ENCODE measurements around the gene ELOVL6.
A peak's percentile ranks its signal among the peaks of the same experiment; 100 is the strongest.

ELOVL6 gene

DNA sequence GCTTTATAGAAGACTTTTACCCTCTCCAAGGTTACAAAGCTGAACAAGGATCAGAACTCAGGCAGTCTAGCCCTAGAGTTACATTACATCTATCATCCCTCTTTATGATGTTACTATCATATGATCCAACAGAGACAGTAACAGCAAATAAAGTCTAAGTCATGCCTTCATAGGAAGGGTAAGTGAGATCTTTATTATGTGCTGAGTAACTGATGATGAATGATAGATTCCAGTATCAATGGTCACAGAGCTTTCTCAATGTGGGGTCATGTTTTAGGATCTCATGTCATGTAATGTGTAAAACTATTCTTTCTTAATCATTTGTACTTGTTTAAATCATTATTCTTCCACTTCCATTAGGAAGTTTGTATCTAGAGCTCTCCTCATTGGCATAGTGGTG is 22.8 kb downstream of the ELOVL6 start:
- no peak for DNase-seq (ENCODE audit: low read depth, low spot score)
- no peak overlapping the region for H3K4me3 ChIP-seq (ENCODE audit: low read depth, low read length)
- TF ChIP-seq, protein P1, sequence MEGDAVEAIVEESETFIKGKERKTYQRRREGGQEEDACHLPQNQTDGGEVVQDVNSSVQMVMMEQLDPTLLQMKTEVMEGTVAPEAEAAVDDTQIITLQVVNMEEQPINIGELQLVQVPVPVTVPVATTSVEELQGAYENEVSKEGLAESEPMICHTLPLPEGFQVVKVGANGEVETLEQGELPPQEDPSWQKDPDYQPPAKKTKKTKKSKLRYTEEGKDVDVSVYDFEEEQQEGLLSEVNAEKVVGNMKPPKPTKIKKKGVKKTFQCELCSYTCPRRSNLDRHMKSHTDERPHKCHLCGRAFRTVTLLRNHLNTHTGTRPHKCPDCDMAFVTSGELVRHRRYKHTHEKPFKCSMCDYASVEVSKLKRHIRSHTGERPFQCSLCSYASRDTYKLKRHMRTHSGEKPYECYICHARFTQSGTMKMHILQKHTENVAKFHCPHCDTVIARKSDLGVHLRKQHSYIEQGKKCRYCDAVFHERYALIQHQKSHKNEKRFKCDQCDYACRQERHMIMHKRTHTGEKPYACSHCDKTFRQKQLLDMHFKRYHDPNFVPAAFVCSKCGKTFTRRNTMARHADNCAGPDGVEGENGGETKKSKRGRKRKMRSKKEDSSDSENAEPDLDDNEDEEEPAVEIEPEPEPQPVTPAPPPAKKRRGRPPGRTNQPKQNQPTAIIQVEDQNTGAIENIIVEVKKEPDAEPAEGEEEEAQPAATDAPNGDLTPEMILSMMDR (IDR thresholded peaks at IDR 0.05; ENCODE audit: low read depth, low read length), result no peak
- in situ Hi-C loops (cut with HindIII; ENCODE audit: low sequenced_read_pairs), result no loop called here

DNA sequence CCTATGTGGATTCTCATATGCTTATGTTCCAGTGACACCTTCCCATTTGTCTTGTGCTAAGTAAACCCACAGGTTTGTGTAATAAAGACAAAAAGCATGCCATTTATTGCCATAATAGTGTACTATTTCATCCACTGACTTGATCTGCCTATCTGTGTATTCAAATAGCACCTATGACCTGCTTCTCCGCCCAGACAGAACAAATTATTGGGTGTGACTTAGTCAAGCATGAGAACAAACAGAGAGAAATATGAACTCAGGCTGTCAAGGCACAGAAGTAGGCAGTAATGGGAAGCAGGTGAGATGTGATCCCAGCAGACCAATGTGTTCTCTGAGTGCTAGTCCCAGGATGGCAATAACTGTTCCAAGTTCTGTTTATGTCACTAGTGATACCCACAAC is 25.4 kb downstream of the ELOVL6 start:
- no peak for DNase-seq (ENCODE audit: low read depth, low spot score)
- in situ Hi-C loops (cut with HindIII; ENCODE audit: low sequenced_read_pairs), result no loop called here
- TF ChIP-seq, protein P1 (IDR thresholded peaks at IDR 0.05; ENCODE audit: low read depth, low read length), result no peak
- H3K4me3 ChIP-seq (ENCODE audit: low read depth, low read length), result no peak overlapping the region

DNA sequence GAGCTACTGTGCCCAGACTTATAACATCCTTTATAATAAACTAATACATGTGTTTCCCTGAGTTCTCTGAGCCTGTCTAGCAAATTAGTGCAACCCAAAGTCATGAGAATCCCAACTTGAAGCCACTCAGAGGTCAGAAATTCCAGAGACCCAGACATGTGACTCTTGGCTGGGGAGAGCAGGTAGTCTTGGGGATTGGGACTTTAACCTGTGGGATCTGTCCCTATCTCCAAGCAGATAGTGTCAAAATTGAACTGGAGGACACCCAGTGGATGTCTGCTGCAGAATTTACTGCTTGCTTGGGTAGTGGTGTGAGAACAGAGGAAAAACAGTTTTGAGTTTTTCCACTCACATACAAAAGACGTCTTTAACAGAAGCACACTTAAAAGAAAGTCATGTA is 26.4 kb downstream of the ELOVL6 start:
- in situ Hi-C loops (cut with HindIII; ENCODE audit: low sequenced_read_pairs), result no loop called here
- H3K4me3 ChIP-seq (ENCODE audit: low read depth, low read length), result no peak overlapping the region
- DNase-seq (ENCODE audit: low read depth, low spot score), result no peak
- TF ChIP-seq, protein P1 (IDR thresholded peaks at IDR 0.05; ENCODE audit: low read depth, low read length), result no peak

GRCh38 chr4:110170861-110171260 is 27.6 kb downstream of the ELOVL6 start:
- in situ Hi-C loops (cut with HindIII; ENCODE audit: low sequenced_read_pairs), result no loop called here
- TF ChIP-seq, protein P1 (IDR thresholded peaks at IDR 0.05; ENCODE audit: low read depth, low read length), result no peak
- no peak overlapping the region for H3K4me3 ChIP-seq (ENCODE audit: low read depth, low read length)
- no peak for DNase-seq (ENCODE audit: low read depth, low spot score)

GRCh38 chr4:110165382-110166286 is 32.8 kb downstream of the ELOVL6 start:
- DNase-seq (ENCODE audit: low read depth, low spot score), result peak; percentile 66
- no peak overlapping the region for H3K4me3 ChIP-seq (ENCODE audit: low read depth, low read length)
- in situ Hi-C loops (cut with HindIII; ENCODE audit: low sequenced_read_pairs), result no loop called here

GRCh38 chr4:110164856-110165255 is 33.6 kb downstream of the ELOVL6 start:
- DNase-seq (ENCODE audit: low read depth, low spot score), result no peak
- TF ChIP-seq, protein P1 (IDR thresholded peaks at IDR 0.05; ENCODE audit: low read depth, low read length), result no peak
- in situ Hi-C loops (cut with HindIII; ENCODE audit: low sequenced_read_pairs), result no loop called here
- H3K4me3 ChIP-seq (ENCODE audit: low read depth, low read length), result no peak overlapping the region

More at GRCh38 chr4:110165382-110166286, 32.8 kb downstream of the ELOVL6 start:
- TF ChIP-seq, protein P1 (IDR thresholded peaks at IDR 0.05; ENCODE audit: low read depth, low read length), result no peak
